K562 (cell line): ENCODE results near the gene HSD11B1L. TPM values are rescaled to one million over a fixed set of nuclear protein-coding genes. Genes with fewer than 3 reads are reported as not detected.

Source experiments
- ARID4B ChIP-seq: sonication (generic); formaldehyde crosslinking; IDR thresholded peaks from 2 replicates; pipeline ENCODE4 v1.8.0; 2022; ENCODE audit warnings: mild to moderate bottlenecking, missing genetic modification reagents
- BCOR ChIP-seq: fragments of 450-650 bp; IDR thresholded peaks from 2 replicates; pipeline ENCODE4 v1.6.1; 2016
- CREB1 ChIP-seq, 2 experiments: sonication (generic) in 1 of 2; formaldehyde crosslinking in 1 of 2; IDR thresholded peaks; 2 replicates each; pipeline versions ENCODE4 v1.6.1 to v1.8.0; 2012 to 2022; ENCODE audit warnings: inconsistent platforms in 1 of 2, mild to moderate bottlenecking in 1 of 2, missing genetic modification reagents in 1 of 2, moderate library complexity in 1 of 2
- DACH1 ChIP-seq: fragments of 450-650 bp; IDR thresholded peaks from 2 replicates; pipeline ENCODE4 v1.6.1; 2018; ENCODE audit not compliant: partially characterized antibody
- E2F6 ChIP-seq, 2 experiments: IDR thresholded peaks; 2 replicates each; pipeline ENCODE4 v1.6.1; 2011; ENCODE audit warnings: borderline replicate concordance in 1 of 2, control low read depth in 1 of 2, low read depth in 1 of 2, low read length in 1 of 2, mild to moderate bottlenecking in 1 of 2, mixed read lengths in 1 of 2, moderate library complexity in 1 of 2; ENCODE audit not compliant: insufficient read depth in 1 of 2, insufficient read length in 1 of 2, poor library complexity in 1 of 2, severe bottlenecking in 1 of 2; ENCODE audit errors: extremely low read depth in 1 of 2
- FOXP1 ChIP-seq: sonication (generic); formaldehyde crosslinking; IDR thresholded peaks from 2 replicates; pipeline ENCODE4 v1.8.0; 2022; ENCODE audit warnings: mild to moderate bottlenecking, missing genetic modification reagents
- FUS ChIP-seq: fragments of 200-400 bp; formaldehyde crosslinking; optimal IDR thresholded peaks from 2 replicates; pipeline ENCODE3; 2017; ENCODE audit warnings: low read depth, low read length
- GABPB1 ChIP-seq: sonication (generic); formaldehyde crosslinking; IDR thresholded peaks from 2 replicates; pipeline ENCODE4 v1.8.0; 2022; ENCODE audit warnings: mild to moderate bottlenecking, missing genetic modification reagents
- HOXB6 ChIP-seq: fragments of 250-450 bp; sonication (Bioruptor Pico); IDR thresholded peaks from 2 replicates; pipeline ENCODE4 v1.5.1; 2022; ENCODE audit warnings: mild to moderate bottlenecking, borderline replicate concordance
- KLF13 ChIP-seq: fragments of 450-650 bp; IDR thresholded peaks from 2 replicates; pipeline ENCODE4 v1.6.1; 2016; ENCODE audit warnings: missing genetic modification characterization, low read depth, mild to moderate bottlenecking, missing compliant biosample characterization, moderate library complexity, borderline replicate concordance
- OTX1 ChIP-seq: fragments of 450-650 bp; formaldehyde crosslinking; IDR thresholded peaks from 2 replicates; pipeline ENCODE4 v1.4.0; 2022; ENCODE audit warnings: mild to moderate bottlenecking
- PTTG1 ChIP-seq: fragments of 450-650 bp; IDR thresholded peaks from 2 replicates; pipeline ENCODE4 v1.6.1; 2016; ENCODE audit warnings: low read depth, mild to moderate bottlenecking, missing genetic modification characterization, missing compliant biosample characterization
- RCOR1 ChIP-seq, 2 experiments: IDR thresholded peaks; 2 replicates each; pipeline ENCODE4 v1.6.1; 2012; ENCODE audit warnings: low read depth in 2 of 2, low read length in 2 of 2, borderline replicate concordance in 1 of 2, improper control_type of control experiment in 1 of 2
- SRSF3 ChIP-seq: fragments of 200-400 bp; formaldehyde crosslinking; IDR thresholded peaks from 2 replicates; pipeline ENCODE4 v1.6.1; 2016; ENCODE audit warnings: mild to moderate bottlenecking, low read length, moderate library complexity; ENCODE audit not compliant: insufficient read depth
- YY1 ChIP-seq, 3 experiments: IDR thresholded peaks; 2 replicates each; pipeline ENCODE4 v1.6.1; 2011; ENCODE audit warnings: low read length in 2 of 3, mild to moderate bottlenecking in 2 of 3, moderate library complexity in 2 of 3, borderline replicate concordance in 1 of 3, control low read depth in 1 of 3, low read depth in 1 of 3; ENCODE audit not compliant: insufficient read depth in 3 of 3, insufficient replicate concordance in 2 of 3, control insufficient read depth in 1 of 3, insufficient read length in 1 of 3; ENCODE audit errors: extremely low read depth in 1 of 3
- ZNF140 ChIP-seq: fragments of 250-450 bp; sonication (Bioruptor Pico); IDR thresholded peaks from 2 replicates; pipeline ENCODE4 v1.8.0; 2021; ENCODE audit warnings: moderate library complexity, mild to moderate bottlenecking, inconsistent platforms
- ZNF586 ChIP-seq: fragments of 450-650 bp; formaldehyde crosslinking; conservative IDR thresholded peaks from 2 replicates; pipeline ENCODE4 v1.4.0; 2020; ENCODE audit warnings: mild to moderate bottlenecking, moderate library complexity
- polyA plus RNA-seq, 8 experiments: library from polyadenylated mRNA; depleted of rRNA in 4 of 8; stranded (reverse) in 5 of 8; unstranded in 3 of 8; fragments of >200 nt; fragmentation: Nextera tagmentation in 2 of 8; fragmentation: Illumina TruSeq in 1 of 8; extraction: Ambion mirVana in 2 of 8; extraction: Trizol in 1 of 8; gene quantifications; 2 replicates each; pipeline versions ENCODE4 v1.2.1 to v1.2.3, GENCODE V29; 2011 to 2014; ENCODE audit warnings: inconsistent platforms in 1 of 8, missing spikeins in 1 of 8
- total RNA-seq, 7 experiments: library from RNA; depleted of rRNA in 6 of 7; stranded (reverse); fragments of >200 nt in 6 of 7; fragmentation: Illumina TruSeq in 2 of 7; extraction: Trizol in 2 of 7; gene quantifications; 2 replicates each; pipeline versions ENCODE4 v1.2.1 to v1.2.3, GENCODE V29; 2011 to 2021; ENCODE audit warnings: low replicate concordance in 1 of 7

The HSD11B1L gene
- total and polyA plus RNA-seq, 9 of the 15 experiments (the other 6 are each of a cell fraction or from before 2014, with no cell fraction given): 0.31 to 7.7 (median 2.3) TPM

- TF ChIP-seq DACH1: no peak
- TF ChIP-seq CREB1 (IDR thresholded peaks at IDR 0.05): peak; percentile 91
- peak; percentile 95 for TF ChIP-seq CREB1 (CRISPR knock-in tag; IDR thresholded peaks at IDR 0.05)
- TF ChIP-seq PTTG1 (tag): no peak
- no peak for TF ChIP-seq HOXB6
- peak; percentile 69 for TF ChIP-seq GABPB1 (CRISPR knock-in tag)
- TF ChIP-seq ZNF586: no peak
- no peak for TF ChIP-seq BCOR
- no peak for TF ChIP-seq SRSF3
- peak; percentile 78 for TF ChIP-seq ARID4B (CRISPR knock-in tag)
- TF ChIP-seq E2F6 (IDR thresholded peaks at IDR 0.05; ENCODE audit: borderline replicate concordance in 1 of 2, extremely low read depth in 1 of 2, insufficient read depth in 1 of 2, insufficient read length in 1 of 2, low read depth in 1 of 2, low read length in 1 of 2, poor library complexity in 1 of 2, severe bottlenecking in 1 of 2): peak; percentile 25 to 89
- no peak for TF ChIP-seq ZNF140
- TF ChIP-seq KLF13 (tag): no peak
- TF ChIP-seq RCOR1 (IDR thresholded peaks at IDR 0.05; ENCODE audit: borderline replicate concordance in 1 of 2, low read depth in 2 of 2, low read length in 2 of 2): peak in 1 of 2 experiments; percentile 50; a peak in 1 of 4 replicates
- peak; percentile 71; the same call in 1 of the 2 replicates for TF ChIP-seq FOXP1
- peak in 1 of 3 experiments; percentile 18 for TF ChIP-seq YY1 (IDR thresholded peaks at IDR 0.05; ENCODE audit: borderline replicate concordance in 1 of 3, control insufficient read depth in 1 of 3, extremely low read depth in 1 of 3, insufficient read depth in 3 of 3, insufficient read length in 1 of 3, insufficient replicate concordance in 2 of 3, low read depth in 1 of 3, low read length in 2 of 3)
- TF ChIP-seq OTX1 (CRISPR knock-in tag): no peak
- no peak for TF ChIP-seq FUS
Observed at GRCh38 chr19:5686647-5687359, 6.0 kb downstream of the HSD11B1L start (continued).
